CD4-positive, alpha-beta T cell (primary cell): ENCODE results near the gene NKRF. TPM values are rescaled to one million over a fixed set of nuclear protein-coding genes. Genes with fewer than 3 reads are reported as not detected.

Experiments used
- ATAC-seq: fragments of 200-7000 bp; cut with Tn5 transposase; one replicate; pipeline ENCODE4 v1.10.0; 2022; ENCODE audit warnings: mild to moderate bottlenecking; ENCODE audit not compliant: poor library complexity
- CTCF ChIA-PET: fragments of 350-600 bp; sonication (Branson Sonifier 250); formaldehyde crosslinking; loops from one replicate; lab custom pipeline; 2021; ENCODE audit warnings: antibody characterized with exemption, inconsistent platforms; lab: Charles Lee
- POLR2A ChIA-PET: fragments of 350-600 bp; sonication (Branson Sonifier 250); formaldehyde crosslinking; loops from one replicate; lab custom pipeline; 2021; ENCODE audit warnings: antibody characterized with exemption, inconsistent platforms; lab: Charles Lee
- DNase-seq, 14 experiments: peaks; one replicate each; pipeline ENCODE4 v3.0.0-alpha.2; 2013 to 2020; ENCODE audit warnings: mixed read lengths in 2 of 14
- H3K27ac ChIP-seq, 2 donors: one replicate each; pipeline versions ENCODE4 v1.5.1 to v1.7.0; 2013; ENCODE audit warnings: low read length in 2 of 2, low read depth in 1 of 2, mild to moderate bottlenecking in 1 of 2
- H3K27me3 ChIP-seq, 2 experiments: 1 replicate in 1 of 2; 2 replicates in 1 of 2; pipeline versions ENCODE4 v1.6.1 to v1.7.0; 2013; ENCODE audit warnings: low read length in 2 of 2, control low read depth in 1 of 2, mild to moderate bottlenecking in 1 of 2, moderate library complexity in 1 of 2; ENCODE audit not compliant: insufficient read depth in 2 of 2, control insufficient read depth in 1 of 2
- H3K36me3 ChIP-seq: one replicate; pipeline ENCODE4 v1.6.1; 2013; ENCODE audit warnings: low read length, control low read depth; ENCODE audit not compliant: insufficient read depth
- H3K4me1 ChIP-seq: one replicate; pipeline ENCODE4 v1.6.1; 2013; ENCODE audit warnings: low read length, control low read depth; ENCODE audit not compliant: insufficient read depth
- H3K4me3 ChIP-seq: one replicate; pipeline ENCODE4 v1.5.1; 2013; ENCODE audit warnings: mild to moderate bottlenecking, low read length, moderate library complexity
- H3K9me3 ChIP-seq, 2 experiments: 1 replicate in 1 of 2; 2 replicates in 1 of 2; pipeline versions ENCODE4 v1.6.1 to v1.7.0; 2013; ENCODE audit warnings: low read length in 2 of 2, mild to moderate bottlenecking in 2 of 2, control low read depth in 1 of 2, moderate library complexity in 1 of 2; ENCODE audit not compliant: control insufficient read depth in 1 of 2, insufficient read depth in 1 of 2
- H3K27ac Mint-ChIP-seq: one replicate; pipeline ENCODE4 v1.8.0; 2020; ENCODE audit warnings: mixed read lengths
- H3K27me3 Mint-ChIP-seq: one replicate; pipeline ENCODE4 v1.8.0; 2021; ENCODE audit warnings: mixed read lengths
- H3K36me3 Mint-ChIP-seq: one replicate; pipeline ENCODE4 v1.8.0; 2021; ENCODE audit warnings: low read depth, mixed read lengths
- H3K4me1 Mint-ChIP-seq: one replicate; pipeline ENCODE4 v1.8.0; 2021; ENCODE audit warnings: low read depth, mixed read lengths
- H3K4me3 Mint-ChIP-seq: one replicate; pipeline ENCODE4 v1.8.0; 2020; ENCODE audit warnings: mild to moderate bottlenecking, mixed read lengths
- H3K9me3 Mint-ChIP-seq: one replicate; pipeline ENCODE4 v1.8.0; 2020; ENCODE audit warnings: mixed read lengths
- intact Hi-C, 2 experiments: fragments of 100-400 bp; cut with DNase I in 1 of 2; cut with micrococcal nuclease in 1 of 2; formaldehyde crosslinking; loops; one replicate each; pipeline versions ENCODE4 v1.15.1 to v1.9.0; 2023 to 2025; cut with DNase I, micrococcal nuclease
- total RNA-seq, 174 experiments: library from RNA in 2 of 174; stranded (reverse) in 2 of 174; gene quantifications; one replicate each; pipeline ENCODE4 v1.2.3 and lab custom pipeline; 2021 to 2026
- TF ChIP-seq, protein P1 (sequence below): fragments of 200-600 bp; IDR thresholded peaks from one replicate; pipeline ENCODE4 v1.8.0; 2022; ENCODE audit warnings: antibody characterized with exemption, mild to moderate bottlenecking

NKRF gene
- total RNA-seq, 2 experiments from 2014 or later: 16.4 to 16.5 TPM

DNA sequence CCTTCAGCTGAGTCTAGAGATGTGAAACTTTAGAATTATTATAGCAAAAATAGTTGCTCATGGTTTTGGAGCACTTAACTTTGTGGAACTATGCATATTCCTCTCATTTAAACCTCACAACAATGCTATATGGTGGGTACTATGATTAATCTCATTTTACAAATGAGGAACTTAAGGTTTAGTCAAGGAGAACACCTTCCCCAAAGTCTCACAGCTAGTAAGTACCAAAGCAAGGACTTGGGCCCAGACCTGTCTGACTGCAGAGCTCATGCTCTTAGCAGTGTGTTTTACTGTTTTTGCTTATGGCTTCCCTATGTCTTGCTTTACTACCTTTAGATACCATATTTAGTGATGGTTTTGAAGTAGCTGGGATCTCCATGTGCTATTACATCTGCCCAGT lies 26.8 kb downstream of the NKRF start:
- intact Hi-C loops: loop anchor here in 1 of 2 experiments (10.0 kb wide), 1 partner anchor 295 kb away; the partner anchor contains the start of genes NDUFA1 and RNF113A
- POLR2A ChIA-PET: interaction anchor here (0.8 to 1.2 kb wide), 2 partner anchors 12 to 26 kb away, joined by 3 read pairs; no protein-coding TSS in a partner anchor

DNA sequence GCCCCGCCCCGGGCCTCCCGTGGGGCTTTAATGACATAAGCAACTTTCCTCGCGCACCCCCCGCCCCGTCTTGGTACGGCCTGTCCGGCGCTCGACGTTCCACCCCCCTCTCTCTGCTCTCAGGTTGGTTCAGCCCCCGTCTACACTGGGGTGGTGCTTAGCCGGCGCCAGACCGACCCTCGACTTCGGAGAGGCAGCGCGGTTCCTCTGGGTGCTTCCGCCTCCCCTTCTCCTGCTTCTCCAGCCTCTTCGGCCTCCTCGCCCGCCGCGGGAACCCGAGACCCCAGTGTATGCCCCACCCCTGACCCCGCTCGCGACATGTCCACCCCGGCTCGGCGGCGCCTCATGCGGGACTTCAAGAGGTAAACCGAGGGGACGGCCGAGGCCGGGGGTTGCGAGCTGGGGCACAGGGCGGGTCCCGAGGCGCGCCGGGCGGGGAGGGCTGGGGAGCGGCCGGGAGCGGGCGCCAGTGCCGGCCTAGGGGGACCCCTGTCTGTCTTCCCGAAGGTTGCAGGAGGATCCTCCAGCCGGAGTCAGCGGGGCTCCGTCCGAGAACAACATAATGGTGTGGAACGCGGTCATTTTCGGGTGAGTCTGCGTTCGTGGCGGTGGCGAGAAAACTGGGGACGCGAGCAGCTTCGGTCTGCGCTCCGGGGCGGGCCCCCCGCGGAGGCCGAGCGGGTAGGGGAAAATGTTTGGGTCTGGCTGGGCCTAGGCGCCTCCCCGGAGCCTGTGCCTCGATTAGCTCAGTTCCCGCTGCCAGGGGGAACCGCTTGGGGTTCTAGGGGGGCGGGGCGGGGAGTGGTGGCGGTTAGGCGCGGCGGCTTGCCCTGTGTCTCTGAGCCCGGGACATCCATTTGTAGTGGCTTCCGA lies 31.6 kb downstream of the NKRF start, which contains the start of gene UBE2A:
Gene UBE2A (plus strand): TSS at position 170 of the 873 bp plus-strand sequence. CDS start 149 bp downstream, at position 319.
- H3K27me3 Mint-ChIP-seq: no peaks in the 10 kb centered on the region

More for the DNA sequence above, 26.8 kb downstream of the NKRF start:
- ATAC-seq (no peak), DNase-seq (no peak)
- H3K27ac ChIP-seq: no peak overlapping the region
- H3K9me3 Mint-ChIP-seq: no peaks in the 10 kb centered on the region
- no peak overlapping the region for H3K4me3 ChIP-seq
- H3K4me1 ChIP-seq: peaks cover 10% of the 10 kb centered on the region
- H3K36me3 Mint-ChIP-seq: peaks cover 5% of the 10 kb centered on the region
- H3K4me3 Mint-ChIP-seq: no peak overlapping the region
- peaks cover 5% of the 10 kb centered on the region for H3K36me3 ChIP-seq
- H3K9me3 ChIP-seq: no peaks in the 10 kb centered on the region
- TF ChIP-seq, protein P1, sequence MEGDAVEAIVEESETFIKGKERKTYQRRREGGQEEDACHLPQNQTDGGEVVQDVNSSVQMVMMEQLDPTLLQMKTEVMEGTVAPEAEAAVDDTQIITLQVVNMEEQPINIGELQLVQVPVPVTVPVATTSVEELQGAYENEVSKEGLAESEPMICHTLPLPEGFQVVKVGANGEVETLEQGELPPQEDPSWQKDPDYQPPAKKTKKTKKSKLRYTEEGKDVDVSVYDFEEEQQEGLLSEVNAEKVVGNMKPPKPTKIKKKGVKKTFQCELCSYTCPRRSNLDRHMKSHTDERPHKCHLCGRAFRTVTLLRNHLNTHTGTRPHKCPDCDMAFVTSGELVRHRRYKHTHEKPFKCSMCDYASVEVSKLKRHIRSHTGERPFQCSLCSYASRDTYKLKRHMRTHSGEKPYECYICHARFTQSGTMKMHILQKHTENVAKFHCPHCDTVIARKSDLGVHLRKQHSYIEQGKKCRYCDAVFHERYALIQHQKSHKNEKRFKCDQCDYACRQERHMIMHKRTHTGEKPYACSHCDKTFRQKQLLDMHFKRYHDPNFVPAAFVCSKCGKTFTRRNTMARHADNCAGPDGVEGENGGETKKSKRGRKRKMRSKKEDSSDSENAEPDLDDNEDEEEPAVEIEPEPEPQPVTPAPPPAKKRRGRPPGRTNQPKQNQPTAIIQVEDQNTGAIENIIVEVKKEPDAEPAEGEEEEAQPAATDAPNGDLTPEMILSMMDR: no peak
- H3K27me3 ChIP-seq: no peaks in the 10 kb centered on the region
- no peak overlapping the region for H3K27ac Mint-ChIP-seq
- peaks cover 37% of the 10 kb centered on the region for H3K4me1 Mint-ChIP-seq
- CTCF ChIA-PET: no interaction called here
- no peaks in the 10 kb centered on the region for H3K27me3 Mint-ChIP-seq

More for the DNA sequence above, 31.6 kb downstream of the NKRF start, which contains the start of gene UBE2A:
- H3K36me3 Mint-ChIP-seq: peaks cover 7% of the 10 kb centered on the region
- ATAC-seq: peak; percentile 90
- H3K4me1 Mint-ChIP-seq: peaks cover 28% of the 10 kb centered on the region
- H3K27ac Mint-ChIP-seq: peak within 1 kb of the TSS; percentile 97
- Histone ChIP-seq H3K9me3 (no peaks in the 10 kb centered on the region), H3K27ac (peak within 1 kb of the TSS; percentile 65 to 80), H3K4me3 (peak within 1 kb of the TSS; percentile 75), H3K27me3 (no peaks in the 10 kb centered on the region), H3K4me1 (peaks cover 14% of the 10 kb centered on the region), H3K36me3 (peaks cover 2% of the 10 kb centered on the region)
- intact Hi-C loops: loop anchor here (1.0 to 10.0 kb wide), 4 partner anchors 9 to 300 kb away; partner anchors contain the start of genes NKRF (in 2 of the 2), NDUFA1 (in 1 of the 2), RNF113A (in 1 of the 2) and STEEP1 (in 1 of the 2)
- POLR2A ChIA-PET: interaction anchor here (0.6 to 2.6 kb wide), 17 partner anchors 9 to 913 kb away, joined by 3 to 27 read pairs (median 6); partner anchors contain the start of genes NKRF, RPL39, SEPTIN6 and SLC25A5
- no peaks in the 10 kb centered on the region for H3K9me3 Mint-ChIP-seq
- TF ChIP-seq, protein P1: no peak
- peak within 1 kb of the TSS; percentile 94 for H3K4me3 Mint-ChIP-seq
- DNase-seq: peak; percentile 81 to 94 (median 86)
- CTCF ChIA-PET: interaction anchor here (1.0 to 1.9 kb wide), 2 partner anchors 10 to 106 kb away, joined by 3 to 6 read pairs; partner anchors contain the start of genes SLC25A5 and STEEP1
